Femur (tissue), 1 donor: ENCODE data around the gene CST4.
"Not testable (repeated sequence)": the region's sequence is repeated elsewhere in the genome, so short reads cannot be mapped to it uniquely, and the experiment has no call there.

Source experiments
- DNase-seq: peaks from one replicate; pipeline ENCODE4 v3.0.0-alpha.2; 2017

The CST4 gene

GRCh38 chr20:23688684-23689398 lies at the start of gene CST4:
Gene CST4, minus strand, starts transcription at chr20:23689038. Its CDS starts 69 bp downstream, at chr20:23688969.
- DNase-seq: not testable (repeated sequence)

- DNase-seq: not testable (repeated sequence)
Observed at GRCh38 chr20:23735391-23735790, 46.6 kb upstream of the CST4 start.

GRCh38 chr20:23734949-23735348 lies 46.1 kb upstream of the CST4 start:
- not testable (repeated sequence) for DNase-seq

- not testable (repeated sequence) for DNase-seq
Observed at GRCh38 chr20:23734440-23734839, 45.6 kb upstream of the CST4 start.

GRCh38 chr20:23727016-23727415 lies 38.2 kb upstream of the CST4 start:
- DNase-seq: no peak

- no peak for DNase-seq
Observed at GRCh38 chr20:23725102-23725501, 36.3 kb upstream of the CST4 start.

GRCh38 chr20:23723659-23724307 lies 34.9 kb upstream of the CST4 start:
- not testable (repeated sequence) for DNase-seq

- DNase-seq: not testable (repeated sequence)
Observed at GRCh38 chr20:23722851-23723250, 34.0 kb upstream of the CST4 start.

- DNase-seq: no peak
Observed at GRCh38 chr20:23721962-23722361, 33.1 kb upstream of the CST4 start.

GRCh38 chr20:23719351-23719750 lies 30.5 kb upstream of the CST4 start:
- DNase-seq: not testable (repeated sequence)

- DNase-seq: not testable (repeated sequence)
Observed at GRCh38 chr20:23711778-23712177, 22.9 kb upstream of the CST4 start.

- no peak for DNase-seq
Observed at GRCh38 chr20:23710771-23711170, 21.9 kb upstream of the CST4 start.

- no peak for DNase-seq
Observed at GRCh38 chr20:23705895-23706294, 17.1 kb upstream of the CST4 start.

- DNase-seq: no peak
Observed at GRCh38 chr20:23702021-23702420, 13.2 kb upstream of the CST4 start.

GRCh38 chr20:23700931-23701330 lies 12.1 kb upstream of the CST4 start:
- DNase-seq: no peak

GRCh38 chr20:23697947-23698346 lies 9.1 kb upstream of the CST4 start:
- no peak for DNase-seq

GRCh38 chr20:23695068-23695395 lies 6.2 kb upstream of the CST4 start:
- not testable (repeated sequence) for DNase-seq

- DNase-seq: not testable (repeated sequence)
Observed at GRCh38 chr20:23694178-23695067, 5.6 kb upstream of the CST4 start.

GRCh38 chr20:23692725-23693619 lies 4.1 kb upstream of the CST4 start:
- DNase-seq: not testable (repeated sequence)

GRCh38 chr20:23691675-23692074 lies 2.8 kb upstream of the CST4 start:
- DNase-seq: no peak

- no peak for DNase-seq
Observed at GRCh38 chr20:23690581-23690980, 1.7 kb upstream of the CST4 start.

- no peak for DNase-seq
Observed at GRCh38 chr20:23689399-23689690, 507 bp upstream of the CST4 start.

- DNase-seq: no peak
Observed at GRCh38 chr20:23687986-23688385, 852 bp downstream of the CST4 start.
